ENCODE measurements around the gene MSRB2.
"Not testable (repeated sequence)": the region's sequence is repeated elsewhere in the genome, so short reads cannot be mapped to it uniquely, and the experiment has no call there.

MSRB2 gene

DNA sequence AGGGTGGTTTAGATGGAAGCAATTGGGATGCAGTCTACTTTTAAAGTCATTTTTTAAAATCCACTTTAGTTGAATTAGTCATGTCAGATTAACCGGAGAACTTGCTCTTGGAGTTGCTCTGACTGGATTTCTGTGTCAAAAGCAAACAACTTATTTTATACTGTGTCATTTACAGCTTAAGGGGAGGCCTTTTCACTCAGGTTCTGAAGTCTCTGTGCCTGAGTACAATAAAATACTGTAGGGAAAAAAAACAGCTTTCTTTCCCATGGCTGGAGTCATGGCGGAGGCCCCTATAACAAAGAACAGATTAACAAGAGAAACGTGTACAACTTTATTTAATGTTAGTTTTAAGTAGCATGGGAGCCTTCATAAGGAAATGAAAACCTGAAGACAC is 39.2 kb upstream of the MSRB2 start:
- H3K9me3 ChIP-seq (ENCODE audit: low read depth, low read length): no peaks in the 10 kb centered on the region
- DNase-seq (ENCODE audit: low read depth, low spot score): no peak
- H3K9ac ChIP-seq (ENCODE audit: insufficient read length): no peak overlapping the region

DNA sequence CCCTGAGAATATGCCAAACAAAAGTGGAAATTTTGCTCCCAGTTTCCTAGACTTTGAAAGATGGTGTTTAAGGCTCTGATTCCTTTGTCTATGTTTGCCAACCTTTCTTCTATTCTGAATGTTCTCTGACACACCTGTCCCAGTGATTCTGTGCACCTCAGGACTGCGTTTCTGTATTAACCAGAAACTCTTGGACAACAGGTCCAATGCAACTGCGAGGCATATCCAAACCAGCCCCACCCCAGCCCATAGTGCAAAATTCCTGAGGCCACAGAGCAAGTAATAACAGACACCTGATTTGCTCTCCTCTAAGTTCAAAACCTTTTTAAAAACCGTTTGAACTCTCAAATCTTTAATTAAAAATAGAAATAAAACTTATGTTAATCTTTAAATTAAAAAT is 37.0 kb upstream of the MSRB2 start:
- DNase-seq (ENCODE audit: low read depth, low spot score): no peak
- no peak for TF ChIP-seq EZH2 (IDR thresholded peaks at IDR 0.05)
- no peak for TF ChIP-seq POLR2AphosphoS5 (IDR thresholded peaks at IDR 0.05; ENCODE audit: borderline replicate concordance, low read depth, low read length)
- TF ChIP-seq FOXP2 (optimal IDR thresholded peaks at IDR 0.05; ENCODE audit: control extremely low read depth, extremely low read length, insufficient read depth): no peak
- H3K9me3 ChIP-seq (ENCODE audit: low read depth, low read length): no peaks in the 10 kb centered on the region
- no peak overlapping the region for H3K27ac ChIP-seq
- no peak overlapping the region for H3K9ac ChIP-seq (ENCODE audit: insufficient read length)
- H3K4me3 ChIP-seq: no peak overlapping the region
- H3K36me3 ChIP-seq (ENCODE audit: insufficient read depth, low read length): no peaks in the 10 kb centered on the region

More for the DNA sequence above, 39.2 kb upstream of the MSRB2 start:
- Histone ChIP-seq H3K27ac (no peak overlapping the region), H3K4me3 (peak overlapping the region; percentile 48), H3K36me3 (ENCODE audit: insufficient read depth, low read length) (no peaks in the 10 kb centered on the region)
- TF ChIP-seq FOXP2 (optimal IDR thresholded peaks at IDR 0.05; ENCODE audit: control extremely low read depth, extremely low read length, insufficient read depth): no peak
- TF ChIP-seq POLR2AphosphoS5 (IDR thresholded peaks at IDR 0.05; ENCODE audit: borderline replicate concordance, low read depth, low read length): no peak
- TF ChIP-seq EZH2 (IDR thresholded peaks at IDR 0.05): no peak

DNA sequence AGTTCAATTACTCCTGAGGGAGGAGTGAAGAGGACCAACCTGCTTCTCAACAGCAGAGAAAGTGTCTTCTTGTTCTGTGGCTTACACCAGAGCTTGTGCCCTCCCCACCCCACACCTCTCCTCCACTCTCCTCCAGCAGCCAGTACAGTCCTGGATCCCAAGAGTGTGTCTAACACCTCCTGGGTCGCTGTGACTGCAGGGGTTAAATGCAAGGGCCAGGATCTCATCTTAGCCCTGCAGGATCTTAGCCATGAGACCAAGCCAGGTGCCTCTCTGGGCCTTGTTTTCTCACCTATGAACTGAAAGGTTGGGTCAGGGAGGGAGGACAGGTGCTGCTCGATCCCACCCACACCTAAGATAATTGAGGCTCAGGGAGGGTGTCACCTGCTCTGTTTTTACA is 34.5 kb upstream of the MSRB2 start:
- no peak for DNase-seq (ENCODE audit: low read depth, low spot score)
- TF ChIP-seq FOXP2 (optimal IDR thresholded peaks at IDR 0.05; ENCODE audit: control extremely low read depth, extremely low read length, insufficient read depth): no peak
- no peak for TF ChIP-seq POLR2AphosphoS5 (IDR thresholded peaks at IDR 0.05; ENCODE audit: borderline replicate concordance, low read depth, low read length)
- TF ChIP-seq EZH2 (IDR thresholded peaks at IDR 0.05): no peak
- no peak overlapping the region for H3K27ac ChIP-seq
- H3K36me3 ChIP-seq (ENCODE audit: insufficient read depth, low read length): no peaks in the 10 kb centered on the region
- no peaks in the 10 kb centered on the region for H3K9me3 ChIP-seq (ENCODE audit: low read depth, low read length)
- H3K9ac ChIP-seq (ENCODE audit: insufficient read length): no peak overlapping the region
- H3K4me3 ChIP-seq: no peak overlapping the region

- Histone ChIP-seq H3K36me3 (ENCODE audit: insufficient read depth, low read length) (no peaks in the 10 kb centered on the region), H3K4me3 (no peak overlapping the region), H3K27ac (no peak overlapping the region), H3K9ac (ENCODE audit: insufficient read length) (no peak overlapping the region), H3K9me3 (ENCODE audit: low read depth, low read length) (no peaks in the 10 kb centered on the region)
- DNase-seq (ENCODE audit: low read depth, low spot score): no peak
- no peak for TF ChIP-seq FOXP2 (optimal IDR thresholded peaks at IDR 0.05; ENCODE audit: control extremely low read depth, extremely low read length, insufficient read depth)
- no peak for TF ChIP-seq EZH2 (IDR thresholded peaks at IDR 0.05)
- TF ChIP-seq POLR2AphosphoS5 (IDR thresholded peaks at IDR 0.05; ENCODE audit: borderline replicate concordance, low read depth, low read length): no peak
These were observed 32.1 kb upstream of the MSRB2 start for GRCh38 chr10:23063045-23063972.

DNA sequence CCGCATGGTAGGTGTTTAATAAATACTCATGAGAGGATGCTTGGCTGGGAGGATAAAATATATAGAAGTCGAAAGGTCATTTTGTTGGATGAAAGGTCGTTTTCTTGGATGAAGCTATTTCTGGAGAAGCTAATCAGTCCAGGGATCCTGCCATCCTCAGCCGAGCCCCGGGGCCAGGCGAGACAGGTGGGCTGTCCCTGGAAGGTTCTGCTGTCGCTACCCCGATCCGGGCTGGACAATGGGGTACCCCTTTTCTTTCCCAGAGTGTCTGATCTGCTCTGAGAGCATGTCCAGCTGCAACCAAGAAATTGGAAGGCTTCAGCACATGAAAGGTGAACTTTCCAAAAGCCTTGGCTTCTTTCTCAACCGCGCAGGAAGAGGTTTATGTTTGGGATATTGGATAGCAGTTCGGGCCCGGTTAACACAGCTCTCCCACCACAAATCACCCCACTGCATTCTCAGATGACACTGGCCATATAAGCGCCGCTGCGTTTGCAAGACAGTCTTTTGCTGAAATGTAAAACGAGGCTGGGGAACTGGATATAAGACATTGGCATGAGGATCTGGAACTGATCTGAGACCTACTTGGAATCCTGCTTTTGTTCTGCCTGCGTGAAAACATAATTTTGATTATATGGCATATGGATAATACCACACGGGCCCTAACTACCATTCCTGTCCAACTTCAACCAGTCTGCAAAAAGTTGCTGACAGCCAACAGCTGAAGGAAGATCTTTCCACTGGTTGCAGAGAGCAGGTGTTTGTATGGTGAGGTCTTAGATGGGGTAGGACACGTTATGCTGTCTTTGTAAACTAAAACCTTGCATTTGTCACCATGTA is 31.2 kb upstream of the MSRB2 start:
- Histone ChIP-seq H3K4me3 (no peak overlapping the region), H3K36me3 (ENCODE audit: insufficient read depth, low read length) (no peaks in the 10 kb centered on the region), H3K27ac (no peak overlapping the region), H3K9ac (ENCODE audit: insufficient read length) (no peak overlapping the region), H3K9me3 (ENCODE audit: low read depth, low read length) (no peaks in the 10 kb centered on the region)
- no peak for DNase-seq (ENCODE audit: low read depth, low spot score)
- no peak for TF ChIP-seq EZH2 (IDR thresholded peaks at IDR 0.05)
- TF ChIP-seq FOXP2 (optimal IDR thresholded peaks at IDR 0.05; ENCODE audit: control extremely low read depth, extremely low read length, insufficient read depth): no peak
- no peak for TF ChIP-seq POLR2AphosphoS5 (IDR thresholded peaks at IDR 0.05; ENCODE audit: borderline replicate concordance, low read depth, low read length)

GRCh38 chr10:23064813-23065114 is 30.6 kb upstream of the MSRB2 start:
- H3K27ac ChIP-seq; H3K36me3 ChIP-seq (ENCODE audit: insufficient read depth, low read length); DNase-seq (ENCODE audit: low read depth, low spot score); H3K9me3 ChIP-seq (ENCODE audit: low read depth, low read length); H3K9ac ChIP-seq (ENCODE audit: insufficient read length); H3K4me3 ChIP-seq: not testable (repeated sequence)

DNA sequence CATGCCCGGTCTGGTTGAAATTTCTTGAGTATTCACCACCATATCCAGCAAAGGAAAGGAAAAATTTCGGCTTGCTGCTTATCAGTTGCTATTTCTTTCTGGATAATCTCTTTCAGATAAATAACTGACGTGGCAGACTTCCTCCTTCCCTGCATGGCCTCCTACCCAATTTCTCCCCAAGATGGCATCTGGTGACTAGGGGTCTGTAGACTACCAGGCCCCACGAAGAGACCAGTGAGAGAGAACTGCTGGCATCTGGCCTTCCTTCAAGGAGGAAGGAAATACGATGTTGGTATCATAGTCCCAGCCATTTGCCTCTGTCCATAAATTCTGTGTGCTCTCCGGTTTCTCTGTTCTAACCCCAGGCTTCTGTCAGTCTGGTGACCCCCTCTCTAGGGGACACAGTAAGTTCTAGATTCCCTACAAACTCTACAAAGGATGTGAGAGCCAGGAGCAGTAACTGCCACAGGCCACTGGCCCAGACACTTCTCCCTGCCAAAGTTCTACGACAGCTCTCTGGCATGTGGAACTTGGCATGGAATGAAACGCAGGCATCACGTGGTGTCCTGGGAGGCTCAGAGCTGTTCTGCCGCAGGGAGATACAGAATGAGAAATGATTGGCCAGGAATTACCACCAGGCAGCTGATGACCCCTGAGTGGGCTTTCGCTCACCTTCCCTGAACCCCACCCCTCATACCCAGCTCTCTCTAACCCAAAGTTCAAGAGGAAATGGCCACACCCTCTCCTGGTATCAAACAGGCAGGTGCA is 30.0 kb upstream of the MSRB2 start:
- Histone ChIP-seq H3K9me3 (ENCODE audit: low read depth, low read length) (no peaks in the 10 kb centered on the region), H3K36me3 (ENCODE audit: insufficient read depth, low read length) (no peaks in the 10 kb centered on the region), H3K4me3 (no peak overlapping the region), H3K9ac (ENCODE audit: insufficient read length) (no peak overlapping the region), H3K27ac (no peak overlapping the region)
- TF ChIP-seq FOXP2 (optimal IDR thresholded peaks at IDR 0.05; ENCODE audit: control extremely low read depth, extremely low read length, insufficient read depth): no peak
- TF ChIP-seq EZH2 (IDR thresholded peaks at IDR 0.05): no peak
- no peak for TF ChIP-seq POLR2AphosphoS5 (IDR thresholded peaks at IDR 0.05; ENCODE audit: borderline replicate concordance, low read depth, low read length)
- DNase-seq (ENCODE audit: low read depth, low spot score): no peak

DNA sequence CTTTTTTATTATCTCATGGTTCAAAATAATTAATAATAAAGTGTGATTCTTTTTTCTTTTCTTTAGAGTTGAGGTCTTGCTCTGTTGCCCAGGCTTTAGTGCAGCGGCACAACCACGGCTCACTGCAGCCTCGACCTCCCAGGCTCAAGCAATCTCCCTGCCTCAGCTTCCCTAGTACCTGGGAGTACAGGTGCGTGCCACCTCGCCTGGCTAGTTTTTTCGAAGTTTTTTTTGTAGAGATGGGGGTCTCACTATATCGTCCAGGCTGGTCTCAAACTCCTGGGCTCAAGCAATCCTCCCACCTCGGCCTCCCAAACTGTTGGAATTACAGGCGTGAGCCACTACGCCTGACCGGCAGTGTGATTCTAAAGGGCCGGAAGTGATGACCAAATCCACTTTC is 28.0 kb upstream of the MSRB2 start:
- Histone ChIP-seq H3K4me3 (no peak overlapping the region), H3K36me3 (ENCODE audit: insufficient read depth, low read length) (no peaks in the 10 kb centered on the region), H3K9ac (ENCODE audit: insufficient read length) (no peak overlapping the region), H3K9me3 (ENCODE audit: low read depth, low read length) (no peaks in the 10 kb centered on the region), H3K27ac (no peak overlapping the region)
- DNase-seq (ENCODE audit: low read depth, low spot score): no peak
- TF ChIP-seq EZH2 (IDR thresholded peaks at IDR 0.05): no peak

All from SK-N-MC (cell line).